OCI-LY3 (cell line): Measurements from ENCODE around the gene FOXI2.

Source experiments
- CTCF ChIP-seq: fragments of 200-600, 300-600 bp; sonication (generic); IDR thresholded peaks from 2 replicates; pipeline ENCODE4 v1.5.1; 2014; ENCODE audit warnings: antibody characterized with exemption, low read length, low read depth
- EZH2phosphoT487 ChIP-seq: fragments of 200-600 bp; shearing (Covaris generic); IDR thresholded peaks from 2 replicates; pipeline ENCODE4 v1.6.1; 2018; ENCODE audit warnings: antibody characterized with exemption, mixed run types, low read depth

- TF ChIP-seq CTCF = no peak
- TF ChIP-seq EZH2phosphoT487 = no peak
Observed at GRCh38 chr10:127735723-127736221, 1.2 kb upstream of the FOXI2 start.
